ENCODE data around the gene SH3D19. TPM values are rescaled to one million over a fixed set of nuclear protein-coding genes. Genes with fewer than 3 reads are reported as not detected.

The SH3D19 gene
- total and polyA plus RNA-seq, 2 experiments from 2014 or later = 28.2 to 54.7 TPM

DNA sequence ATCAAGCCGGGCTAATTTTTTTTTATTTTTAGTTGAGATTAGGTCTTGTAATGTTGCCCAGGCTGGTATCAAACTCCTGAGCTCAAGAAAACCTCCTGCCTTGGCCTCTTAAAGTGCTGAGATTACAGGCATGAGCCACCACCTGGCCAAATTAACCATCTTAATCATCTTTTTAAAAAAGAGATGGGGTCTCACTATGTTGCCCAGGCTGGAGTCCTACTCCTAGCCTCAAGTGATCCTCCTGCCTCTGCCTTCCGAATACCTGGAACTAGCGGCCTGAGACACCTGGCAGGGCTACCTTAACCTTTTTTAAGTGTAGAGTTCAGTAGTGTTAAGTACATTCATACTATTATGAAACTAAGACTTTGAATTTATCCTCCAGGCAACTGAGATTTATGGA, 227.6 kb downstream of the SH3D19 start:
- Histone ChIP-seq H3K27ac (no peak overlapping the region), H3K9me3 (ENCODE audit: low read depth) (no peaks in the 10 kb centered on the region), H3K4me1 (ENCODE audit: insufficient read depth) (peaks cover 20% of the 10 kb centered on the region), H3K9me2 (replicated peaks; ENCODE audit: insufficient read depth) (no peaks in the 10 kb centered on the region), H3K36me3 (replicated peaks; ENCODE audit: insufficient read depth, low read depth) (no peaks in the 10 kb centered on the region), H3K4me3 (no peak overlapping the region), H3K4me2 (no peak overlapping the region), H2AFZ (no peak overlapping the region), H4K20me1 (ENCODE audit: insufficient read depth, poor library complexity, severe bottlenecking) (peaks cover 29% of the 10 kb centered on the region), H3K79me2 (peaks cover 33% of the 10 kb centered on the region), H3K27me3 (no peaks in the 10 kb centered on the region)
- 95% methylated on average over 3 of the region's 3 CpGs for WGBS (ENCODE audit: low lambda C conversion rate, missing lambda C conversion rate)
- TF ChIP-seq EZH2 (IDR thresholded peaks at IDR 0.05; ENCODE audit: borderline replicate concordance) (no peak), EZH2phosphoT487 (IDR thresholded peaks at IDR 0.05; ENCODE audit: low read depth, severe bottlenecking, unreplicated experiment) (no peak)
- TF ChIP-seq, protein P1, sequence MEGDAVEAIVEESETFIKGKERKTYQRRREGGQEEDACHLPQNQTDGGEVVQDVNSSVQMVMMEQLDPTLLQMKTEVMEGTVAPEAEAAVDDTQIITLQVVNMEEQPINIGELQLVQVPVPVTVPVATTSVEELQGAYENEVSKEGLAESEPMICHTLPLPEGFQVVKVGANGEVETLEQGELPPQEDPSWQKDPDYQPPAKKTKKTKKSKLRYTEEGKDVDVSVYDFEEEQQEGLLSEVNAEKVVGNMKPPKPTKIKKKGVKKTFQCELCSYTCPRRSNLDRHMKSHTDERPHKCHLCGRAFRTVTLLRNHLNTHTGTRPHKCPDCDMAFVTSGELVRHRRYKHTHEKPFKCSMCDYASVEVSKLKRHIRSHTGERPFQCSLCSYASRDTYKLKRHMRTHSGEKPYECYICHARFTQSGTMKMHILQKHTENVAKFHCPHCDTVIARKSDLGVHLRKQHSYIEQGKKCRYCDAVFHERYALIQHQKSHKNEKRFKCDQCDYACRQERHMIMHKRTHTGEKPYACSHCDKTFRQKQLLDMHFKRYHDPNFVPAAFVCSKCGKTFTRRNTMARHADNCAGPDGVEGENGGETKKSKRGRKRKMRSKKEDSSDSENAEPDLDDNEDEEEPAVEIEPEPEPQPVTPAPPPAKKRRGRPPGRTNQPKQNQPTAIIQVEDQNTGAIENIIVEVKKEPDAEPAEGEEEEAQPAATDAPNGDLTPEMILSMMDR (IDR thresholded peaks at IDR 0.05; ENCODE audit: poor library complexity) = no peak
- DNase-seq (ENCODE audit: low spot score) = no peak

DNA sequence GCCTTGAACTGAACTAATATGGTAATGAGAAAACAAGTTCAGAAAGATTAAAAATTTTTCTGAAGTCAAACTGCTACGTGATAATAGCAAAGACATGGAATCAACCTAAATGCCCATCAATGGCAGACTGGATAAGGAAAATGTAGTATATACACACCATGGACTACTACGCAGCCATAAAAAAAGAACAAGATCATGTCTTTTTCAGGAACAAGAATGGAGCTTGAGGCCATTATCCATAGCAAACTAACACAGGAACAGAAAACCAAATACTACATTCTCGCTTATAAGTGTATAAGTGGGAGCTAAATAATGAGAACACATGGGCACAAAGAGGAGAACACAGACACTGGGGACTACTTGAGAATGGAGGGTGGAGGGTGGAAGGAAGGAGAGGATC, 230.3 kb downstream of the SH3D19 start:
- H3K36me3 ChIP-seq (replicated peaks; ENCODE audit: insufficient read depth, low read depth) = no peaks in the 10 kb centered on the region
- H3K27ac ChIP-seq = no peak overlapping the region
- no peaks in the 10 kb centered on the region for H3K9me3 ChIP-seq (ENCODE audit: low read depth)
- 99% methylated on average over 3 of the region's 3 CpGs for WGBS (ENCODE audit: low lambda C conversion rate, missing lambda C conversion rate)
- no peaks in the 10 kb centered on the region for H3K27me3 ChIP-seq
- H2AFZ ChIP-seq = no peak overlapping the region
- peaks cover 10% of the 10 kb centered on the region for H3K4me1 ChIP-seq (ENCODE audit: insufficient read depth)
- TF ChIP-seq EZH2 (IDR thresholded peaks at IDR 0.05; ENCODE audit: borderline replicate concordance) (no peak), EZH2phosphoT487 (IDR thresholded peaks at IDR 0.05; ENCODE audit: low read depth, severe bottlenecking, unreplicated experiment) (no peak)
- TF ChIP-seq, protein P1 (IDR thresholded peaks at IDR 0.05; ENCODE audit: poor library complexity) = no peak
- no peak overlapping the region for H3K4me2 ChIP-seq
- peaks cover 3% of the 10 kb centered on the region for H4K20me1 ChIP-seq (ENCODE audit: insufficient read depth, poor library complexity, severe bottlenecking)
- peaks cover 7% of the 10 kb centered on the region for H3K79me2 ChIP-seq
- no peaks in the 10 kb centered on the region for H3K9me2 ChIP-seq (replicated peaks; ENCODE audit: insufficient read depth)
- DNase-seq (ENCODE audit: low spot score) = no peak
- H3K4me3 ChIP-seq = no peak overlapping the region

DNA sequence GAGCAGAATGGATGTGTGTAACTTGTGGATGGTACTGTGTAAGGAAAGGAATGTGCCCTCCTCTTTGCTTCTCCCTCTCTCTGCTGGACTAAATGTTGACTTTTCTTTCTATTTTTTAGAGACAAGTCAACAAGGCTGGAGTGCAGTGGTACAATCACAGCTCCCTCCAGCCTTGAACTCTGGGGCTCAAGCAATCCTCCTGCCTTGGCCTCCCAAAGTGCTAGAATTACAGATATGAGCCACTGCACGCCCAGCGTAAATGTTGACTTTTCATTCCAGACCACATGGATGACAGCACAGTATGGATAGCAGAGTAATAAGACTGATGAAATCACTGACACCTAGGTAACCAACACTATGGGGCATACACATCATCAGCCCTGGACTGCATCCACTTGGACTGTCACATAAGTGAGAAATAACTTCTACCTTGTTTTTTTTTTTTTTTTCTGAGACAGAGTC, 231.1 kb downstream of the SH3D19 start:
- peaks cover 10% of the 10 kb centered on the region for H3K4me1 ChIP-seq (ENCODE audit: insufficient read depth)
- 61% methylated on average over 2 of the region's 2 CpGs for WGBS (ENCODE audit: low lambda C conversion rate, missing lambda C conversion rate)
- H4K20me1 ChIP-seq (ENCODE audit: insufficient read depth, poor library complexity, severe bottlenecking) = no peaks in the 10 kb centered on the region
- DNase-seq (ENCODE audit: low spot score) = peak; percentile 17
- H3K4me2 ChIP-seq = no peak overlapping the region
- no peak overlapping the region for H2AFZ ChIP-seq
- no peaks in the 10 kb centered on the region for H3K9me2 ChIP-seq (replicated peaks; ENCODE audit: insufficient read depth)
- H3K36me3 ChIP-seq (replicated peaks; ENCODE audit: insufficient read depth, low read depth) = no peaks in the 10 kb centered on the region
- H3K9me3 ChIP-seq (ENCODE audit: low read depth) = no peaks in the 10 kb centered on the region
- H3K27me3 ChIP-seq = no peaks in the 10 kb centered on the region
- H3K4me3 ChIP-seq = no peak overlapping the region
- peak overlapping the region; percentile 42 for H3K27ac ChIP-seq
- TF ChIP-seq EZH2 (IDR thresholded peaks at IDR 0.05; ENCODE audit: borderline replicate concordance) (no peak), EZH2phosphoT487 (IDR thresholded peaks at IDR 0.05; ENCODE audit: low read depth, severe bottlenecking, unreplicated experiment) (no peak)
- TF ChIP-seq, protein P1 (IDR thresholded peaks at IDR 0.05; ENCODE audit: poor library complexity) = no peak
- H3K79me2 ChIP-seq = no peaks in the 10 kb centered on the region

DNA sequence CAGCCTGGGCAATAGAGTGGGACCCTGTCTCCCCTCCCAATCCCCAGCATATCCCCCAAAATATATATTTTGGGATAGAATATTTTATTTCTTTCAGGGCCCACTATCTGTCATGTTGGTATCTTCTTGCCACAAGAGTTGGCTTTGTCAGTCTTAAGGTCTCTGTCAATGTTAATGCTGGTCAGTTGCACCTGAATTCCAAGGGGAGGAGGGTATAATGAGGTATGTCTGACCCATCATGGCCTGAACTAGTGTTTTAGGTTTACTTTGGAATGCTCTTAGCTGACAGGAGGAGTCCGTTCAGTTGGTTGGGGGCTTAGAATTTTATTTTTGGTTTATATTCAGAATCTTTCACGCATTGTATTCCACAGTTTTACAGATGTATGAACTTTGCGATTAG, 232.2 kb downstream of the SH3D19 start:
- Histone ChIP-seq H3K9me3 (ENCODE audit: low read depth) (no peaks in the 10 kb centered on the region), H3K36me3 (replicated peaks; ENCODE audit: insufficient read depth, low read depth) (no peaks in the 10 kb centered on the region), H3K4me3 (no peak overlapping the region), H3K9me2 (replicated peaks; ENCODE audit: insufficient read depth) (no peaks in the 10 kb centered on the region), H3K4me2 (no peak overlapping the region), H2AFZ (no peak overlapping the region), H3K27ac (peak overlapping the region; percentile 59), H4K20me1 (ENCODE audit: insufficient read depth, poor library complexity, severe bottlenecking) (no peaks in the 10 kb centered on the region), H3K27me3 (no peaks in the 10 kb centered on the region), H3K79me2 (no peaks in the 10 kb centered on the region), H3K4me1 (ENCODE audit: insufficient read depth) (peaks cover 10% of the 10 kb centered on the region)
- TF ChIP-seq EZH2phosphoT487 (IDR thresholded peaks at IDR 0.05; ENCODE audit: low read depth, severe bottlenecking, unreplicated experiment) = no peak
- TF ChIP-seq, protein P1 (IDR thresholded peaks at IDR 0.05; ENCODE audit: poor library complexity) = no peak
- no peak for TF ChIP-seq EZH2 (IDR thresholded peaks at IDR 0.05; ENCODE audit: borderline replicate concordance)
- DNase-seq (ENCODE audit: low spot score) = no peak
- 65% methylated on average over 3 of the region's 3 CpGs for WGBS (ENCODE audit: low lambda C conversion rate, missing lambda C conversion rate)

Measured in hepatocyte (in vitro differentiated cells).